Fibroblast of the aortic adventitia (primary cell): ENCODE results near the gene BAIAP3. TPM values are rescaled to one million over a fixed set of nuclear protein-coding genes. Genes with fewer than 3 reads are reported as not detected.

Experiments
- DNase-seq: peaks from one replicate; pipeline ENCODE4 v3.0.0-alpha.2; 2010; ENCODE audit warnings: low read depth
- H3K4me3 ChIP-seq: 2 replicates; pipeline ENCODE4 v1.5.1; 2011; ENCODE audit warnings: low read depth, mild to moderate bottlenecking, control low read depth, low read length, moderate library complexity
- total RNA-seq: library from RNA; depleted of rRNA; stranded (reverse); fragments of >200 nt; gene quantifications from 2 replicates; pipeline ENCODE4 v1.2.3, GENCODE V29; 2012; ENCODE audit warnings: low replicate concordance
- TF ChIP-seq, protein P1 (sequence below): IDR thresholded peaks from 2 replicates; pipeline ENCODE4 v1.5.1; 2011; ENCODE audit warnings: mild to moderate bottlenecking, low read length, control low read depth, inconsistent platforms; ENCODE audit not compliant: insufficient read depth

The BAIAP3 gene
- total RNA-seq, 1 donor: 0.09 TPM

DNA sequence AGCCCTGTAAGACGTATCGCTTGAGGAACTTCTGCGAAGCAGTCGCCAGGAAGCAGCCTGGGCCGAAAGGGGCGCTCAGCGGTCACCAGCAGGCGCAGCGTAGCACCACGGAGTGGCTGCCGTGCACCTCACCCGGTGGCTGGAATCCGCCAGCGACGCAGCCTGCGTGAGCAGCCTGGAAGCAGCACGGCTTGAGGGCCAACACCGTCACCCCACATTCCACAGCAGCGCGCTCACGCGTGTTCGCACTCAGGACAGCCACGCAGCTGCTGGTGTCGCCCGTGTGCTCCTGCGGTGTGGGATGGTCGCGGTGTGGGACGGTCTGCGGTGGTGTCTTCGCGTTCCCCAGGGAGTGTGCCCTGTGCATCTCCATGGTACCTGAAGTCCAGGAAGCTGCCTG, 14.4 kb upstream of the BAIAP3 start:
- no peak overlapping the region for H3K4me3 ChIP-seq
- DNase-seq: no peak
- TF ChIP-seq, protein P1, sequence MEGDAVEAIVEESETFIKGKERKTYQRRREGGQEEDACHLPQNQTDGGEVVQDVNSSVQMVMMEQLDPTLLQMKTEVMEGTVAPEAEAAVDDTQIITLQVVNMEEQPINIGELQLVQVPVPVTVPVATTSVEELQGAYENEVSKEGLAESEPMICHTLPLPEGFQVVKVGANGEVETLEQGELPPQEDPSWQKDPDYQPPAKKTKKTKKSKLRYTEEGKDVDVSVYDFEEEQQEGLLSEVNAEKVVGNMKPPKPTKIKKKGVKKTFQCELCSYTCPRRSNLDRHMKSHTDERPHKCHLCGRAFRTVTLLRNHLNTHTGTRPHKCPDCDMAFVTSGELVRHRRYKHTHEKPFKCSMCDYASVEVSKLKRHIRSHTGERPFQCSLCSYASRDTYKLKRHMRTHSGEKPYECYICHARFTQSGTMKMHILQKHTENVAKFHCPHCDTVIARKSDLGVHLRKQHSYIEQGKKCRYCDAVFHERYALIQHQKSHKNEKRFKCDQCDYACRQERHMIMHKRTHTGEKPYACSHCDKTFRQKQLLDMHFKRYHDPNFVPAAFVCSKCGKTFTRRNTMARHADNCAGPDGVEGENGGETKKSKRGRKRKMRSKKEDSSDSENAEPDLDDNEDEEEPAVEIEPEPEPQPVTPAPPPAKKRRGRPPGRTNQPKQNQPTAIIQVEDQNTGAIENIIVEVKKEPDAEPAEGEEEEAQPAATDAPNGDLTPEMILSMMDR: no peak

DNA sequence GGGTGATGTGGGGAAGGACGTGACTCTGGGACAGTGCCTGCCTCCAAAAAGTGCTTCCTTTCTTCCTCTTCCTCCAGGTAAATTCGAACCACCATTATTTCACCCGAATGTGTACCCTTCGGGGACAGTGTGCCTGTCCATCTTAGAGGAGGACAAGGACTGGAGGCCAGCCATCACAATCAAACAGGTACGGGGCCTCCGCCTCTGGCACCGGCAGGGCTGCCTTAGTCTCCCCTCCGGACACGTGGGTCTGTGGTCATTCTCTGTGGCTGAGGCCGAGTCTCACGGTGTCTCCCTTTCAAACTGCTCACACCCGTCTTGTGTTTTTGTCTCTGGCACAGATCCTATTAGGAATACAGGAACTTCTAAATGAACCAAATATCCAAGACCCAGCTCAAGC, 13.3 kb upstream of the BAIAP3 start:
- no peak overlapping the region for H3K4me3 ChIP-seq
- TF ChIP-seq, protein P1: no peak
- no peak for DNase-seq

DNA sequence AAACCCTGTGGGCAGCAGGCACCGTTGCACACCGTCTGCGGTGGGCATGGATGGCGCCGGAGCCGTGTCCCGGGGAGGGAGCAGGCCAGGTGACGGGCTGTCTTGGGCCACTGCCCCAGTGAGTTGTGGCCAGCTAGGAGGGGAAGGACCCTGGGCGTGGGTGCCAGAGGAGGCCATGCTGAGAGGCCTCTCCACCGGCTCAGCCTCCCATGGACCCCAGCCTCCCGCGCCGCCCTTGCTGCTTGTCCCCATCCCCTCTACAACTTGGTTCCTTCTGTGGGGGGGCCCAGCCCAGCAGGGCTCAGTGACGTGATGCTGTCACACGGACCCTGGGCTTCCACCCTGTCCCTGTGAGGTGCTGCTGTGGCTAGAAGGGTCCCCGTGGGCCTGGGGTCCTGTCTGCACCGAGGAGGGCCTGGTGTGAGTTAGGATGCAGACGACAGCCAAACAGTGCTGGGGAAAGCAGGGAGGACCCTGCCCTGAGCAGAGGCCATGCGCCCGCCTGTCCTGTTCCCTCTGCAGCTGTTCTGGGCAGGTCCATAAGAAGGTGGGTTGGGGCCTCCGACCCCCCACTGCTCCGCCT, 12.7 kb upstream of the BAIAP3 start:
- TF ChIP-seq, protein P1: no peak
- DNase-seq: no peak
- no peak overlapping the region for H3K4me3 ChIP-seq

DNA sequence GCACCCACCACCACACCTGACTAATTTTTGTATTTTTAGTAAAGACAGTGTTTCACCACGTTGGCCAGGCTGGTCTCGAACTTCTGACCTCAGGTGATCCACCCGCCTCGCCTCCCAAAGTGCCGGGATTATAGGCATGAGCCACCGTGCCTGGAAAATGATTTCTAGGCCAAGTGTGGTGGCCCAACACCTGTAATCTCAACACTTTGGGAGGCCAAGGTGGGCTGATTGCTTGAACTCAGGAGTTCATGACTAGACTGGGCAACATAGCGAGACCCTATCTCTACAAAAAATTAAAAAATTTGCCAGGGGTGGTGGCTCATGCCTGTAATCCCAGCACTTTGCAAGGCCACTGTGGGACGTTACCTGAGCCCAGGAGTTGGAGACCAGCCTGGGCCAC, 11.0 kb upstream of the BAIAP3 start:
- no peak for DNase-seq
- H3K4me3 ChIP-seq: no peak overlapping the region
- TF ChIP-seq, protein P1: no peak

DNA sequence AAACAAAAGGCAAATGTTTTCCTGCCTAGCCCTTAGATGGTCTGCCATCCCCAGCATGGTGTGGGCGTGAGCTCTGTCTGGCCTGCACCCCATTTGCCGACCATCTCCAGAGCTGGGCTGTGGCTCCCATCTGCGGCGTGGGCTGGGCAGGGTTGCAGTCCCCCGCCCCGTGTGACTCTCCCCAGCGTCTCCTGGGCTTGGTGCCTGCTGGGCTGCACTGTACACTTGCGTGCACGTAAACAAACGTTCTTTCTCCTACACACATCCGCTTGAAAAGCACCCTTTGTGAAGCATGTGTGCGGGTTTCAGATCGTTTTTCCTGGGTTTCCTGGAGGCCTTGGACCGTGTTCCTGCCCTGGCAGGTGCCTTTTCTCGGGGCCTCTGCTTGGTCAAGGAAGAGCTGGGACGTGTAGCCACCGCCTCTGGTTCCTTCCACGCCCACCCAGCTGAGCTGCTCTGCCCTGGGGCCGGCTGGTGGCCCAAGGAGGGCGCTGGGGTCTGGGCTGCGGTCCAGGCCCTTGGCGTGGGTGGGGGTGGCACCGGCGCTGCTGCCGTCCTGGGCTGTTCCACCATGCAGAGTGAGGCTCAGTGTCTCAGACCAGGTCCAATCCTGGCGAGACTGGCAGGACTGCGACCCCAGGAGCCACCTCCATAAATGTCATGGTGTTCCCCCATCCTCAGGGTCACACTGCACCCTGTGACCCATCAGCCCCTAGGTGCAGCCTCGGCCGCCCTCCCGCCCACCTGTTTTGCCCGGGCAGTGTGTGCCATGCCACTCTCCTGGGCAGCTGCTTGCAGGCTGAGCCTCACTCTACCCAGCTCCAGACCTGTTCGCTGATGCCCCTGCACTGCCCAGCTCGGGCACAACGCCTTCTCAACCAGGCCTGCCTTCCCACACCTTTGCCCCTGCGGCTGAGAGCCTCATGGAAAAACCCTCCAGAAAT, 9.9 kb upstream of the BAIAP3 start:
- TF ChIP-seq, protein P1: no peak
- no peak overlapping the region for H3K4me3 ChIP-seq

DNA sequence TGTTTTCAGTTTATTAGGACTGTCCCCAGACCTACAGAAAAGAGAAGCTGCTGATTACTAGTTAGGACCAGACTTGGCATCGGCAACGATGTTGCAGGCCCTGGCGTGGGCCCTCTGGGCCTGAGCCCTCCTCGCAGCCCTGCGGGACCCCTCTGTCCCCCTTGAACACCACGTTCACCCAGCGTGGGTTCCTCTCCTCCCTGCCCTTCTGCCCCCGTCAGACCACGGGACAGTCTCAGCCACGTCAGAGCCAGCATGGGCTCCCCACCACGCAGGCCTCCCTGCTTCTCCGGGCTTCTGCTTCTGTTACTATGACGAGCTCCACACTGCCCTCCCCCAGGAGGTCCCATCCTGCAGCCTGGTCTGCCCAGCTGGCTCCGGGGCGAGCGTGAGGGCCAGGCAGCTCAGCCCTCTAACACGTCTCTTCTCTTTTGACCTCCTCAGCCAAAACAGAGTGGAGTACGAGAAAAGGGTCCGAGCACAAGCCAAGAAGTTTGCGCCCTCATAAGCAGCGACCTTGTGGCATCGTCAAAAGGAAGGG, 9.1 kb upstream of the BAIAP3 start:
- TF ChIP-seq, protein P1: no peak
- DNase-seq: no peak
- H3K4me3 ChIP-seq: no peak overlapping the region

More for the DNA sequence above, 9.9 kb upstream of the BAIAP3 start:
- no peak for DNase-seq
